Ascending aorta (tissue), 2 donors: ENCODE data around the gene CD37. TPM values are rescaled to one million over a fixed set of nuclear protein-coding genes. Genes with fewer than 3 reads are reported as not detected.

Experiments used
- DNase-seq, 2 donors: peaks; one replicate each; pipeline ENCODE4 v3.0.0-alpha.2; 2019; ENCODE audit warnings: low spot score in 2 of 2
- H3K27ac ChIP-seq, 2 donors: fragments of 200-600 bp; sonication (generic); one replicate each; pipeline ENCODE4 v1.5.1; 2016 to 2017; ENCODE audit warnings: mild to moderate bottlenecking in 1 of 2
- H3K27me3 ChIP-seq: fragments of 200-600 bp; sonication (generic); one replicate; pipeline ENCODE4 v1.5.1; 2017
- H3K36me3 ChIP-seq, 2 donors: fragments of 200-600 bp; sonication (generic); one replicate each; pipeline ENCODE4 v1.5.1; 2016
- H3K4me1 ChIP-seq, 2 donors: fragments of 200-600 bp; sonication (generic); one replicate each; pipeline ENCODE4 v1.5.1; 2016 to 2017; ENCODE audit warnings: mild to moderate bottlenecking in 1 of 2
- H3K4me3 ChIP-seq, 2 donors: fragments of 200-600 bp; sonication (generic); one replicate each; pipeline ENCODE4 v1.5.1; 2016 to 2017; ENCODE audit warnings: mild to moderate bottlenecking in 1 of 2
- H3K9me3 ChIP-seq, 2 donors: fragments of 200-600 bp; sonication (generic); one replicate each; pipeline ENCODE4 v1.5.1; 2016
- CTCF ChIP-seq, 3 experiments: fragments of 200-600 bp in 2 of 3; fragments of 450-650 bp in 1 of 3; sonication (generic) in 2 of 3; IDR thresholded peaks; one replicate each; pipeline ENCODE4 v1.5.1; 2016 to 2019; ENCODE audit warnings: antibody characterized with exemption in 3 of 3, mild to moderate bottlenecking in 1 of 3, moderate library complexity in 1 of 3
- intact Hi-C: fragments of 100-400 bp; cut with DNase I; formaldehyde crosslinking; loops from one replicate; pipeline ENCODE4 v1.15.1; 2023
- total RNA-seq: library from RNA; depleted of rRNA; stranded (reverse); fragments of >200 nt; gene quantifications from one replicate; pipeline ENCODE4 v1.1.0, GENCODE V29; 2016

The CD37 gene
- total RNA-seq, 1 donor from 2014 or later, result 15.6 TPM

- peak in 1 of 2 donors; percentile 50 for DNase-seq
- TF ChIP-seq CTCF (IDR thresholded peaks at IDR 0.05), result no peak
Observed at GRCh38 chr19:49333418-49333805, 1.8 kb upstream of the CD37 start.

GRCh38 chr19:49333811-49334288, 1.4 kb upstream of the CD37 start:
- Histone ChIP-seq H3K4me3 (no peak overlapping the region), H3K9me3 (no peaks in the 10 kb centered on the region), H3K36me3 (no peaks in the 10 kb centered on the region), H3K4me1 (peaks cover 0 to 7% of the 10 kb centered on the region in 2 donors), H3K27me3 (no peaks in the 10 kb centered on the region), H3K27ac (no peak overlapping the region)
- intact Hi-C loops, result no loop called here
- DNase-seq, result peak in 1 of 2 donors; percentile 65
- TF ChIP-seq CTCF (IDR thresholded peaks at IDR 0.05), result no peak

More at GRCh38 chr19:49333418-49333805, 1.8 kb upstream of the CD37 start:
- no peak overlapping the region for H3K4me3 ChIP-seq
- H3K27me3 ChIP-seq, result no peaks in the 10 kb centered on the region
- intact Hi-C loops, result no loop called here
- no peak overlapping the region for H3K27ac ChIP-seq
- peaks cover 0 to 4% of the 10 kb centered on the region in 2 donors for H3K4me1 ChIP-seq
- no peaks in the 10 kb centered on the region for H3K36me3 ChIP-seq
- no peaks in the 10 kb centered on the region for H3K9me3 ChIP-seq

- DNase-seq, result peak in 1 of 2 donors; percentile 54
- Histone ChIP-seq H3K27ac (no peak overlapping the region), H3K27me3 (no peaks in the 10 kb centered on the region), H3K9me3 (no peaks in the 10 kb centered on the region), H3K4me1 (peaks cover 6 to 14% of the 10 kb centered on the region in 2 donors), H3K4me3 (peak overlapping the region in 1 of 2 donors; percentile 39), H3K36me3 (no peaks in the 10 kb centered on the region)
- intact Hi-C loops, result no loop called here
- TF ChIP-seq CTCF (IDR thresholded peaks at IDR 0.05), result no peak
Observed at GRCh38 chr19:49335784-49336481, 727 bp downstream of the CD37 start.

- H3K36me3 ChIP-seq, result peaks cover 0 to 4% of the 10 kb centered on the region in 2 donors
- DNase-seq, result peak in 1 of 2 donors; percentile 56
- no peak for TF ChIP-seq CTCF (IDR thresholded peaks at IDR 0.05)
Observed at GRCh38 chr19:49336482-49337266, 1.5 kb downstream of the CD37 start.

GRCh38 chr19:49337267-49338022, 2.2 kb downstream of the CD37 start:
- H3K4me3 ChIP-seq, result no peak overlapping the region
- H3K36me3 ChIP-seq, result peaks cover 3 to 9% of the 10 kb centered on the region in 2 donors
- no peaks in the 10 kb centered on the region for H3K9me3 ChIP-seq
- peak in 1 of 2 donors; percentile 56 for DNase-seq
- no peak for TF ChIP-seq CTCF (IDR thresholded peaks at IDR 0.05)
- H3K4me1 ChIP-seq, result peaks cover 6 to 14% of the 10 kb centered on the region in 2 donors
- intact Hi-C loops, result no loop called here
- H3K27me3 ChIP-seq, result no peaks in the 10 kb centered on the region
- no peak overlapping the region for H3K27ac ChIP-seq

More at GRCh38 chr19:49336482-49337266, 1.5 kb downstream of the CD37 start:
- Histone ChIP-seq H3K4me1 (peaks cover 6 to 14% of the 10 kb centered on the region in 2 donors), H3K4me3 (no peak overlapping the region), H3K27me3 (no peaks in the 10 kb centered on the region), H3K27ac (no peak overlapping the region), H3K9me3 (no peaks in the 10 kb centered on the region)
- intact Hi-C loops, result no loop called here
